PC-9 (cell line): Measurements from ENCODE around the gene RYR1. TPM values are rescaled to one million over a fixed set of nuclear protein-coding genes. Genes with fewer than 3 reads are reported as not detected.

Source experiments
- BruUV-seq: library from RNA; stranded (reverse); fragments of 400-500 nt; replicated peaks from 2 replicates; lab custom pipeline; 2021; lab: Mats Ljungman, UMichigan
- CTCF ChIA-PET: fragments of 300-600 bp; sonication (Branson Sonifier 250); formaldehyde crosslinking; loops from one replicate; lab custom pipeline; 2022; ENCODE audit warnings: antibody characterized with exemption; lab: Charles Lee
- POLR2A ChIA-PET: fragments of 300-600 bp; sonication (Branson Sonifier 250); formaldehyde crosslinking; loops from one replicate; lab custom pipeline; 2022; ENCODE audit warnings: antibody characterized with exemption; ENCODE audit not compliant: unreplicated experiment; lab: Charles Lee
- DNase-seq, 2 experiments: peaks; one replicate each; pipeline versions ENCODE4 v3.0.0 to v3.0.0-alpha.2; 2015 to 2022; ENCODE audit warnings: mixed read lengths in 1 of 2
- H2AFZ ChIP-seq: fragments of 200-600 bp; sonication (generic); 2 replicates; pipeline ENCODE4 v1.8.1; 2017; ENCODE audit warnings: antibody characterized with exemption
- H3F3A ChIP-seq: fragments of 200-600 bp; sonication (generic); 2 replicates; pipeline ENCODE4 v1.8.1; 2017; ENCODE audit warnings: antibody characterized with exemption, mild to moderate bottlenecking, low read depth; ENCODE audit not compliant: insufficient read depth
- H3K27ac ChIP-seq: fragments of 200-600 bp; sonication (generic); 2 replicates; pipeline ENCODE4 v1.6.1; 2016; ENCODE audit warnings: mixed run types
- H3K27me3 ChIP-seq: fragments of 200-600 bp; sonication (generic); 2 replicates; pipeline ENCODE4 v1.6.1; 2016; ENCODE audit warnings: low read depth, mixed run types; ENCODE audit not compliant: insufficient read depth
- H3K36me3 ChIP-seq: fragments of 200-600 bp; sonication (generic); 2 replicates; pipeline ENCODE4 v1.6.1; 2016; ENCODE audit warnings: low read depth, mixed run types
- H3K4me1 ChIP-seq: fragments of 200-600 bp; sonication (generic); replicated peaks from 2 replicates; pipeline ENCODE4 v1.6.1; 2016; ENCODE audit warnings: mixed run types; ENCODE audit not compliant: insufficient read depth
- H3K4me2 ChIP-seq: fragments of 200-600 bp; sonication (generic); 2 replicates; pipeline ENCODE4 v1.6.1; 2017; ENCODE audit warnings: mixed run types
- H3K4me3 ChIP-seq: fragments of 200-600 bp; sonication (generic); 2 replicates; pipeline ENCODE4 v1.6.1; 2016; ENCODE audit warnings: mixed run types
- H3K79me2 ChIP-seq: fragments of 200-600 bp; sonication (generic); 2 replicates; pipeline ENCODE4 v1.6.1; 2017; ENCODE audit warnings: low read depth, mixed run types
- H3K9me2 ChIP-seq: fragments of 200-600 bp; sonication (generic); 2 replicates; pipeline ENCODE4 v1.8.1; 2017; ENCODE audit warnings: mild to moderate bottlenecking; ENCODE audit not compliant: insufficient read depth
- H3K9me3 ChIP-seq: fragments of 200-600 bp; sonication (generic); 2 replicates; pipeline ENCODE4 v1.8.1; 2016; ENCODE audit warnings: low read depth; ENCODE audit not compliant: insufficient read depth
- H4K20me1 ChIP-seq: fragments of 200-600 bp; sonication (generic); 2 replicates; pipeline ENCODE4 v1.8.1; 2017; ENCODE audit not compliant: insufficient read depth
- CTCF ChIP-seq: fragments of 200-600 bp; sonication (generic); conservative IDR thresholded peaks from 2 replicates; pipeline ENCODE4 v1.6.1; 2017; ENCODE audit warnings: mixed run types, antibody characterized with exemption, mild to moderate bottlenecking, moderate library complexity
- EZH2 ChIP-seq: fragments of 200-600 bp; sonication (generic); IDR thresholded peaks from 2 replicates; pipeline ENCODE4 v1.8.0; 2017; ENCODE audit warnings: antibody characterized with exemption, low read depth
- intact Hi-C: fragments of 100-400 bp; cut with micrococcal nuclease; formaldehyde crosslinking; loops from one replicate; pipeline ENCODE4 v1.10.0; 2022; ENCODE audit not compliant: unreplicated experiment
- total RNA-seq: library from RNA; stranded (reverse); gene quantifications from 2 replicates; pipeline ENCODE4 v1.2.3, GENCODE V29; 2021

The RYR1 gene
- total RNA-seq, 1 experiment from 2014 or later = 1.0 TPM

- H3K79me2 ChIP-seq = no peaks in the 10 kb centered on the region
- H3K36me3 ChIP-seq = no peaks in the 10 kb centered on the region
- intact Hi-C loops = no loop called here
- POLR2A ChIA-PET = no interaction called here
- H3K27ac ChIP-seq = no peak overlapping the region
- CTCF ChIA-PET = interaction anchor here (0.6 kb wide), 1 partner anchor 95 kb away, joined by 3 read pairs; no protein-coding TSS in a partner anchor
- H3K4me3 ChIP-seq = no peak overlapping the region
- H3K4me1 ChIP-seq = no peaks in the 10 kb centered on the region
- no TSS peak for BruUV-seq
- peaks cover 30% of the 10 kb centered on the region for H3K27me3 ChIP-seq
- no peaks in the 10 kb centered on the region for H3K9me2 ChIP-seq
- H4K20me1 ChIP-seq = no peaks in the 10 kb centered on the region
- no peak overlapping the region for H3K4me2 ChIP-seq
- DNase-seq = no peak
- no peaks in the 10 kb centered on the region for H3K9me3 ChIP-seq
- H3F3A ChIP-seq = no peaks in the 10 kb centered on the region
- TF ChIP-seq EZH2 = no peak
- no peak for TF ChIP-seq CTCF
- no peak overlapping the region for H2AFZ ChIP-seq
Observed at GRCh38 chr19:38449518-38449917, 16.0 kb downstream of the RYR1 start.

- TF ChIP-seq EZH2 = no peak
- TF ChIP-seq CTCF = no peak
- H3F3A ChIP-seq = no peaks in the 10 kb centered on the region
- BruUV-seq = no TSS peak
- ChIA-PET POLR2A (no interaction called here), CTCF (interaction anchor here (0.6 kb wide), 1 partner anchor 839 kb away, joined by 4 read pairs; no protein-coding TSS in a partner anchor)
- no peaks in the 10 kb centered on the region for H3K9me2 ChIP-seq
- H3K36me3 ChIP-seq = no peaks in the 10 kb centered on the region
- no peak overlapping the region for H2AFZ ChIP-seq
- no peaks in the 10 kb centered on the region for H3K79me2 ChIP-seq
- intact Hi-C loops = no loop called here
- H3K27me3 ChIP-seq = peaks cover 36% of the 10 kb centered on the region
- H3K27ac ChIP-seq = no peak overlapping the region
- no peak for DNase-seq
- H4K20me1 ChIP-seq = no peaks in the 10 kb centered on the region
- no peaks in the 10 kb centered on the region for H3K9me3 ChIP-seq
- H3K4me2 ChIP-seq = no peak overlapping the region
- H3K4me3 ChIP-seq = no peak overlapping the region
- H3K4me1 ChIP-seq = no peaks in the 10 kb centered on the region
Observed at GRCh38 chr19:38451036-38451435, 17.5 kb downstream of the RYR1 start.

GRCh38 chr19:38451629-38452028 is 18.1 kb downstream of the RYR1 start:
- Histone ChIP-seq H3K4me2 (no peak overlapping the region), H3K9me3 (no peaks in the 10 kb centered on the region), H3K36me3 (no peaks in the 10 kb centered on the region), H4K20me1 (no peaks in the 10 kb centered on the region), H3K79me2 (no peaks in the 10 kb centered on the region), H3K27ac (no peak overlapping the region), H3K9me2 (no peaks in the 10 kb centered on the region), H3K4me1 (no peaks in the 10 kb centered on the region), H3F3A (no peaks in the 10 kb centered on the region), H3K4me3 (no peak overlapping the region), H3K27me3 (peaks cover 32% of the 10 kb centered on the region), H2AFZ (no peak overlapping the region)
- TF ChIP-seq EZH2 (no peak), CTCF (no peak)
- DNase-seq = no peak
- POLR2A ChIA-PET = no interaction called here
- CTCF ChIA-PET = no interaction called here
- BruUV-seq = no TSS peak
- intact Hi-C loops = no loop called here
